HG02678 (cell line): ENCODE results near the gene MRPL52.

Experiments used
- ATAC-seq: cut with Tn5 transposase; IDR thresholded peaks from one replicate; pipeline ENCODE4 v1.9.1; 2021; ENCODE audit warnings: mild to moderate bottlenecking, moderate library complexity; ENCODE audit not compliant: unreplicated experiment

Gene MRPL52

DNA sequence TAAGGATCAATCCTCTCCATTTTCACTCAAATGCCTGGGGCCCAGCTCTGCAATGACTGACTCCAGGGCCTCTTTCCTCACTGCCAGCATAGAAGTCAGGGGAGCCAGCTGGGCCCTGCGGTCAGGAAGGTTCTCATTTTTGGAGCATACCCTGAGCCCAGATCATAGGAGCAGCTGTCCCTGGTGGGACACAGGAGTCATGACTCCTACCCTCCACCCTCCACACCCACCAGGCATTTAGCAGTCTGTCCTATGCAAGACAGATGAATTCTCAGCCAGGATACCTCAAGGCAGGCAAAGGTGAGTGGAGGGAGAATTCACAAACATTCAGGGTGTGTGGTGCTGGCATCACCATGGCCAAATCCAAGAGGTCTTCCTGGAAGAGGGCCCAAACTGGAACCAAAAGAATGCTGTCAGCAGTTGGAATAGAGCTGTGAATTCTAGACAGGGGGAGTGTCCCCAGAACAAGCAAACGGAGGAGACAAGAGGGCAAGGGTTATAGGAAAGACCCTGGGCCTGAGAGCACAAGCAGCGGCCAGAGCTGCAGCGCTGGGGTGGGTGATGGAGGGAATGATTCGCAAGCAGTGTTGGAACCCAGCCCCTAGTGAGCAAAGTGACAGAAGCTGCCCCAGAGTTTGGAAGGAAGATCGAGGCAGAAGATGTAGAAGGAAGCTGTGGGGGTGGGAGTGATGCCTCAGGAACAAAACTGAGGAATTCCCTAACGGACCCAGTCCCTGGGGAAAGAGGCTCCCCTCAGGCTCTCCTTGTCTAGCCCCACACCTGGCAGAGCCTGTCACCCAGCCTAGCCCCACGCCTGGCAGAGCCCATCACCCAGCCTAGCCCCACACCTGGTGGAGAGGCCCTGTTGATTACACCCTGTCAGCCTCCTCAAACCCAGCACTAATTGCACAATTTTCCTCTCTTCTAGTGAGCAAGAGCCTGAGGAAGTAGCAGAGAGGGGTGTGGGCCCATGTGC, 48.9 kb downstream of the MRPL52 start:
- ATAC-seq: no peak

DNA sequence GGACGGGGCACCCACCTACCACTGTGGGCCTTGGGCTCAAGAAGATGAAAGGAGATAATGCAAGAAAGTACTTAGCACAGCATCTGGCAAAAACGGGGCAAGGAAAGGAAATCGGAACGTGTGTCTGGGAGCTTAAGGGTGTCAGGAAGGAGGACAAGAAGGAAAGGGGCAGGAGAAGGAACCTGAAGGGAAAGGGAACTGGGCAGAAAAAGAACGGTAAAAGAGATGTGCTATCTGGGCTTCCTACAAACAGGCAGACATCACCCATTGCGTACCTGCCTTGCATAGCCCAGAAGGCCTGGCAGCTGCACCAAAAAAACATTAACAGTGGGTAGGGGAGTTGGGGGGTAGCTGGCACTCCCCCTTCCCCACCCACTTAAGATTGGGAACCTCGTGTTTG, 52.4 kb downstream of the MRPL52 start:
- ATAC-seq: no peak

DNA sequence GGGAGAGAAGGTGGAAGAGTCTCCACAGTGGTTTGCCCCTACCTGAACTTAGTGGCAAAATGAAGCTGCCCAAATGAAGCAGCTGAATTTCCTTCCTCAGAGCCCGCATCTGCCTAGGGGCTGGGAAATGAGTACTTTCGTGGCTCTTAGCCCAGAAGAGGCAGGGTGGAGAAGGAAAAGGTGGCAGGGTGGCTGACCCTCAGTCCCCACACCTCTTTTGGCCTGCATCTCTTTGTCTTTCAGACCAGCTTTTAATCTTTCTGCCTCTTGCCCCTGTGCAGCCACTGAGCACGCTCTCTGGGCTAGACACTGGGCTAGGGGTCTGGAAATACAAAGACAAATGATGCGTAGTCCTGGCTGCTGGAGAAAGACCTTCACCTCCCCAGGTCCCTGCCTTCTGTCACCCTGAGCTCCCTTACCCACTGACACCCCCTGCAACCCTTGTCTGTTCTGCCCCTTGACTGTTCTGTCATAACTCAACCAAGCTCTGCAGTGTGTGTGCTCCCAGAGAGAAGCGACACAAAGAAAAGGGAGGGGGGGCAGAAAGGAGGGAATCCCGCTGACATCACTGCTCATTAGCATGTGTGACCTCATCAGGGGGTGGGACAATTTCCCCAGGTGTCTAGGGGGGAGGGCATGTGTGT, 53.0 kb downstream of the MRPL52 start:
- no peak for ATAC-seq

- no peak for ATAC-seq
Observed at GRCh38 chr14:22883173-22883976, 53.7 kb downstream of the MRPL52 start, which contains the start of gene REM2. Gene REM2 (plus strand): TSS chr14:22883222. CDS start chr14:22883288, 66 bp downstream.

- no peak for ATAC-seq
Observed at GRCh38 chr14:22884076-22884737, 54.5 kb downstream of the MRPL52 start.
